ENCODE data around the gene COX6B1.

GRCh38 chr19:35702223-35703012, 54.3 kb downstream of the COX6B1 start:
- TF ChIP-seq CTCF (IDR thresholded peaks at IDR 0.05; ENCODE audit: insufficient read depth, low read length) = no peak
- TF ChIP-seq POLR2AphosphoS5 (IDR thresholded peaks at IDR 0.05; ENCODE audit: low read depth) = no peak
- no peak for TF ChIP-seq REST (IDR thresholded peaks at IDR 0.05; ENCODE audit: insufficient replicate concordance, low read depth)
- TF ChIP-seq GABPA (IDR thresholded peaks at IDR 0.05; ENCODE audit: low read depth) = no peak
- TF ChIP-seq SPI1 (IDR thresholded peaks at IDR 0.05; ENCODE audit: borderline replicate concordance, low read depth) = no peak
